ENCODE measurements around the gene CSNK2B. TPM values are rescaled to one million over a fixed set of nuclear protein-coding genes. Genes with fewer than 3 reads are reported as not detected.

The CSNK2B gene
- total RNA-seq, 1 donor from 2014 or later, result 163 TPM

DNA sequence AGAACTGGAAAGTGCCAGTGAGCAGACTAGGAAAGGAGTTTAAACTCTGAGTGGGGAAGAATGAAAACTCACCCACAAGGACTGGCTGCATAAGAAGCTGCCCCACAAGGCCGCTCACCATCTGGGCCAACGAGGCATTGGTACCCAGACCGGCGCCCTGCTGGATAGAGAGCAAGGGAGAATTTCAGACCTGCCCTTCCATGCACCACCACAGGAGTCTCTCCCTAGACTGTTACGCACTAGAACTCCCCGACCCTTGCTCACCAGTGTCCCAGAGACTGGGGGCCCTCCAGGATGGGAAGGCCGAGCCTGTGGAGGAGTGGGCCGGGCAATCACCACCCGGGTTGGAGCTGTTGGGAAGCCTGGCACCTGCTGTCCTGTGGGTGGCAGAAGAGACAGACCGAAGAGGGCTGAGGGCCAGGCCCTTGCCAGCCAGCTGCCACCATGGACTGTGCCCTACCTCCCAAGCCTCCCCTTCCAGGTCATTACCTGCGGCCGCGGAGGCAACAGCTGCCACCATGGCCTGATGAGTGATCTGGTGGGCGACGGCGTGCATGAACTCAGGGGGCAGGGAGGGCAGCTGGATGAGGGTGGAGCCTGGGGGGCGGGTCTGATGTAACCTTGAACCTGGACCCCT lies 21.9 kb upstream of the CSNK2B start:
- Mint-ChIP-seq H3K9me3 (ENCODE audit: unreplicated experiment) (no peaks in the 10 kb centered on the region), H3K27me3 (ENCODE audit: unreplicated experiment) (no peaks in the 10 kb centered on the region), H3K27ac (ENCODE audit: unreplicated experiment) (no peak overlapping the region), H3K4me1 (ENCODE audit: unreplicated experiment) (no peaks in the 10 kb centered on the region), H3K4me3 (ENCODE audit: unreplicated experiment) (no peak overlapping the region), H3K36me3 (ENCODE audit: unreplicated experiment) (peaks cover 43% of the 10 kb centered on the region)
- no peak for DNase-seq (ENCODE audit: extremely low spot score, unreplicated experiment)
- TF ChIP-seq, protein P1, sequence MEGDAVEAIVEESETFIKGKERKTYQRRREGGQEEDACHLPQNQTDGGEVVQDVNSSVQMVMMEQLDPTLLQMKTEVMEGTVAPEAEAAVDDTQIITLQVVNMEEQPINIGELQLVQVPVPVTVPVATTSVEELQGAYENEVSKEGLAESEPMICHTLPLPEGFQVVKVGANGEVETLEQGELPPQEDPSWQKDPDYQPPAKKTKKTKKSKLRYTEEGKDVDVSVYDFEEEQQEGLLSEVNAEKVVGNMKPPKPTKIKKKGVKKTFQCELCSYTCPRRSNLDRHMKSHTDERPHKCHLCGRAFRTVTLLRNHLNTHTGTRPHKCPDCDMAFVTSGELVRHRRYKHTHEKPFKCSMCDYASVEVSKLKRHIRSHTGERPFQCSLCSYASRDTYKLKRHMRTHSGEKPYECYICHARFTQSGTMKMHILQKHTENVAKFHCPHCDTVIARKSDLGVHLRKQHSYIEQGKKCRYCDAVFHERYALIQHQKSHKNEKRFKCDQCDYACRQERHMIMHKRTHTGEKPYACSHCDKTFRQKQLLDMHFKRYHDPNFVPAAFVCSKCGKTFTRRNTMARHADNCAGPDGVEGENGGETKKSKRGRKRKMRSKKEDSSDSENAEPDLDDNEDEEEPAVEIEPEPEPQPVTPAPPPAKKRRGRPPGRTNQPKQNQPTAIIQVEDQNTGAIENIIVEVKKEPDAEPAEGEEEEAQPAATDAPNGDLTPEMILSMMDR (IDR thresholded peaks at IDR 0.05), result no peak

DNA sequence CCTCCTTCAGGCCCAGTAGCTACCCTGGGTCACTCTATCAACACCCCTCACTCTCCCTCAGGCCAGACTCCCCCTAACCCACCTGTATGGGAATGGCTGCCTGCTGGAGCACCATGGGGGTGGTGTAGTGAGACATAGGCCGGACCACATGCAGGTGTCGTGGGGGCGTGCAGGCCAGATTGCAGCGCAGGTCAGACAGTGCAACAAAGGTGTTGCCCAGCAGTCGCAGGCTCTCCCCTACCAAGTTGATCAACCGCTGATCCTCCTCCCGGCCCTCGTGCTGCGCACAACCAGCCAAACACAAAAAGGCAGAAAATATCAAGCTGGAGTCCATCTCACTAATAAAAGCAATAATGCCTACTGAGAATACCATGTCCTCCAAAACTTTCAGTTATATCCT lies 20.6 kb upstream of the CSNK2B start:
- H3K4me1 Mint-ChIP-seq (ENCODE audit: unreplicated experiment), result peaks cover 6% of the 10 kb centered on the region
- H3K27ac Mint-ChIP-seq (ENCODE audit: unreplicated experiment), result no peak overlapping the region
- H3K27me3 Mint-ChIP-seq (ENCODE audit: unreplicated experiment), result no peaks in the 10 kb centered on the region
- H3K36me3 Mint-ChIP-seq (ENCODE audit: unreplicated experiment), result peaks cover 46% of the 10 kb centered on the region
- no peaks in the 10 kb centered on the region for H3K9me3 Mint-ChIP-seq (ENCODE audit: unreplicated experiment)
- TF ChIP-seq, protein P1 (IDR thresholded peaks at IDR 0.05), result no peak
- DNase-seq (ENCODE audit: extremely low spot score, unreplicated experiment), result no peak
- no peak overlapping the region for H3K4me3 Mint-ChIP-seq (ENCODE audit: unreplicated experiment)

DNA sequence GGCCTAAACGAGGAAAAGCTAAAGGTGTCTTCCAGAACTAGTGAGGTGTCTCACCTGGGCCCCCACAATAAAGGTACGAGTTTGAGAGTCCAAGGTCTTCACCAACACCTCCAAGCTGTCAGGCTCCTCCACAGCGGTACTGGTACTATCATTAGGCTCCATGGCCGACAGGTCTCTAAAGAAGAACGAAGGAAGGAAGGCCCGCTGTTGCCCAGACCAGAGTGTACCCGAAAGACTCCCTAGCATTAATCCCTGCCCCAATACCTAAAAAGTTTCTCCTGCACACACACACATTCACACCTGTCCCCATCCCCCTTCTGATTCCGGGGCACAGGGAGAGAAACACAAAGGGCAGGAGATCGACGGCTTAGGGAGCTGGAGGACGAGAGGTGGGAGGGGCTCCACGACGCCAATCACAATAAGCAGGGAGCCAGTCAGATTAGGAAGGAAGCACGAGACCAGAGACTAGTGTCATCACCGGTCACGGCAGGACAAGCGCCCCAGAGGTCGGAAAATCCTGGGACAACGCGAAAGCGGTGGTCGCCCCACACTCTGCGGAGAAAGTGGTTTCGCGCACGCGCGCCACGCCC lies 14.2 kb upstream of the CSNK2B start:
- Mint-ChIP-seq H3K27ac (ENCODE audit: unreplicated experiment) (peak overlapping the region; percentile 100), H3K4me3 (ENCODE audit: unreplicated experiment) (peak overlapping the region; percentile 97), H3K36me3 (ENCODE audit: unreplicated experiment) (peaks cover 27% of the 10 kb centered on the region), H3K27me3 (ENCODE audit: unreplicated experiment) (no peaks in the 10 kb centered on the region), H3K9me3 (ENCODE audit: unreplicated experiment) (no peaks in the 10 kb centered on the region), H3K4me1 (ENCODE audit: unreplicated experiment) (peaks cover 29% of the 10 kb centered on the region)
- TF ChIP-seq, protein P1 (IDR thresholded peaks at IDR 0.05), result no peak
- no peak for DNase-seq (ENCODE audit: extremely low spot score, unreplicated experiment)

DNA sequence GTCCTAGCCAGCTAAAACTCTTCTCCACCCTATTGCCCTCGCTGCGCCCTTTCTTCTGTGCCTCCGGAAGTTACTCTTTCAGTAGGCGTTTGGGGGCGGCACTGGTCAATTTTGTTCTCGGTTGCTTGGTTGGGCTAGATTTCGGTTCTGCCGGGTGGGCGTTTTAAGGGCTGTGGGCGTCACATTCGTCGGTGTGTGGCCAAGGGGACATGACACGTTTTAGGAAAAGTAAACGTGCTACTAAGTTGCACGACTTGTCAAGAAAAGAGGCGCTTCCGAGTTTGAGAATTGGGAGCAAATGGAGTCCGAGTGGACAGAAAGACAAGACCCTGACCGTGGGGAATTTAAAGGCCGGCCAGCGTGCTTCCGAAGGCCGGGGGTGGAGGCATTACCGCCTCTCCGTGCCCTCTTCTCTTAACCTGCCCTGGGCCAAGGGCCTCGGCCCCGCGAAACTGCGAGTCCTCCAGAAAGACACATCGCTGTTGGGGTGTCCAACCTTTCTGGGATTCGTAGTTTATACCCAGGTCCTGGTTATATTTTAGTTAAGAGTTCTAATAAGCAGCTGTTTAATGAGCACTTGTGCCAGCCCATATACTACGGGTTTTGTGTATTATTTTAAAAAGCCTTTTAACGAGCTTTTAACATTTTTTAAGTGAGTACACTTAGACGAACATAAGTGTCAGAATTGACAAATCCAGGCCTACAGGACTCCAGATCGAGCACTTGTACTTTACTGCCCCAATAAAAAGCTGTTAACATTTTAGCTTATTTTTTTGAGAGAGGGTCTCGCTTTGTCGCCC lies 12.8 kb upstream of the CSNK2B start:
- Mint-ChIP-seq H3K9me3 (ENCODE audit: unreplicated experiment) (no peaks in the 10 kb centered on the region), H3K27ac (ENCODE audit: unreplicated experiment) (peak overlapping the region; percentile 100), H3K4me1 (ENCODE audit: unreplicated experiment) (peaks cover 31% of the 10 kb centered on the region), H3K4me3 (ENCODE audit: unreplicated experiment) (peak overlapping the region; percentile 97), H3K36me3 (ENCODE audit: unreplicated experiment) (peaks cover 20% of the 10 kb centered on the region), H3K27me3 (ENCODE audit: unreplicated experiment) (no peaks in the 10 kb centered on the region)
- TF ChIP-seq, protein P1 (IDR thresholded peaks at IDR 0.05), result no peak
- no peak for DNase-seq (ENCODE audit: extremely low spot score, unreplicated experiment)

Data from osteocyte (in vitro differentiated cells).